CD4-positive, alpha-beta memory T cell (primary cell): ENCODE measurements around the gene ALDH3A2. TPM values are rescaled to one million over a fixed set of nuclear protein-coding genes. Genes with fewer than 3 reads are reported as not detected.
A peak's percentile ranks its signal among the peaks of the same experiment; 100 is the strongest.

Experiments
- CTCF ChIA-PET: fragments of 350-600 bp; sonication (Branson Sonifier 250); formaldehyde crosslinking; loops from one replicate; lab custom pipeline; 2021; ENCODE audit warnings: inconsistent platforms; ENCODE audit not compliant: partially characterized antibody; lab: Charles Lee
- POLR2A ChIA-PET: fragments of 350-600 bp; sonication (Branson Sonifier 250); formaldehyde crosslinking; loops from one replicate; lab custom pipeline; 2021; ENCODE audit not compliant: partially characterized antibody; lab: Charles Lee
- DNase-seq, 5 donors: peaks; one replicate each; pipeline versions ENCODE4 v3.0.0 to v3.0.0-alpha.2; 2020 to 2022; ENCODE audit warnings: mixed read lengths in 1 of 5
- H3K27ac ChIP-seq: one replicate; pipeline ENCODE4 v1.7.0; 2013; ENCODE audit warnings: low read depth, low read length
- H3K27me3 ChIP-seq: 2 replicates; pipeline ENCODE4 v1.7.0; 2013; ENCODE audit warnings: mild to moderate bottlenecking, low read length, moderate library complexity; ENCODE audit not compliant: insufficient read depth
- H3K36me3 ChIP-seq: 2 replicates; pipeline ENCODE4 v1.7.0; 2013; ENCODE audit warnings: mild to moderate bottlenecking, low read length, moderate library complexity; ENCODE audit not compliant: insufficient read depth
- H3K4me1 ChIP-seq: 2 replicates; pipeline ENCODE4 v1.7.0; 2013; ENCODE audit warnings: mild to moderate bottlenecking, low read length, moderate library complexity; ENCODE audit not compliant: insufficient read depth
- H3K4me3 ChIP-seq, 2 donors: one replicate each; pipeline ENCODE4 v1.7.0; 2013; ENCODE audit warnings: low read length in 2 of 2, mild to moderate bottlenecking in 1 of 2
- H3K9me3 ChIP-seq, 2 donors: one replicate each; pipeline ENCODE4 v1.7.0; 2013; ENCODE audit warnings: low read length in 2 of 2, control low read depth in 1 of 2; ENCODE audit not compliant: control insufficient read depth in 1 of 2
- H3K27ac Mint-ChIP-seq, 7 donors: one replicate each; pipeline ENCODE4 v1.8.0; 2020 to 2021; ENCODE audit warnings: mixed read lengths in 7 of 7, mild to moderate bottlenecking in 6 of 7, inconsistent platforms in 3 of 7, moderate library complexity in 3 of 7
- H3K27me3 Mint-ChIP-seq, 2 donors: one replicate each; pipeline ENCODE4 v1.8.0; 2020 to 2021; ENCODE audit warnings: mixed read lengths in 2 of 2
- H3K36me3 Mint-ChIP-seq, 2 donors: one replicate each; pipeline ENCODE4 v1.8.0; 2020 to 2021; ENCODE audit warnings: mixed read lengths in 2 of 2, inconsistent platforms in 1 of 2, mild to moderate bottlenecking in 1 of 2
- H3K4me1 Mint-ChIP-seq, 4 donors: one replicate each; pipeline ENCODE4 v1.8.0; 2020 to 2021; ENCODE audit warnings: mixed read lengths in 4 of 4, mild to moderate bottlenecking in 1 of 4
- H3K4me3 Mint-ChIP-seq, 8 donors: one replicate each; pipeline ENCODE4 v1.8.0; 2020 to 2021; ENCODE audit warnings: mixed read lengths in 8 of 8, mild to moderate bottlenecking in 7 of 8, moderate library complexity in 6 of 8, inconsistent platforms in 3 of 8
- H3K9me3 Mint-ChIP-seq, 8 donors: one replicate each; pipeline ENCODE4 v1.8.0; 2020 to 2021; ENCODE audit warnings: mixed read lengths in 8 of 8, mild to moderate bottlenecking in 5 of 8, inconsistent platforms in 3 of 8, moderate library complexity in 1 of 8
- intact Hi-C: fragments of 100-400 bp; cut with micrococcal nuclease; formaldehyde crosslinking; loops from one replicate; pipeline ENCODE4 v1.15.1; 2023
- polyA plus RNA-seq, 2 donors: library from polyadenylated mRNA; unstranded; fragments of 300-500 nt; fragmentation: Illumina TruSeq; gene quantifications; one replicate each; pipeline ENCODE4 v1.2.3, GENCODE V29; 2021
- total RNA-seq, 2 experiments: library from RNA; stranded (reverse); gene quantifications; one replicate each; pipeline ENCODE4 v1.2.3, GENCODE V29; 2021

Gene ALDH3A2
- total and polyA plus RNA-seq, 4 experiments from 2014 or later = 19.7 to 52.5 (median 35.0) TPM

GRCh38 chr17:19720210-19720475 is 71.6 kb downstream of the ALDH3A2 start:
- H3K27ac Mint-ChIP-seq = peak overlapping the region in 4 of 7 donors; percentile 1 to 83 (median 65)
- Histone ChIP-seq H3K36me3 (no peaks in the 10 kb centered on the region), H3K4me1 (peaks cover 15% of the 10 kb centered on the region), H3K9me3 (no peaks in the 10 kb centered on the region), H3K4me3 (no peak overlapping the region), H3K27ac (no peak overlapping the region), H3K27me3 (no peaks in the 10 kb centered on the region)
- peaks cover 0 to 3% (median 0%) of the 10 kb centered on the region in 8 donors for H3K9me3 Mint-ChIP-seq
- H3K27me3 Mint-ChIP-seq = no peaks in the 10 kb centered on the region
- peaks cover 7 to 18% (median 12%) of the 10 kb centered on the region in 4 donors for H3K4me1 Mint-ChIP-seq
- POLR2A ChIA-PET = no interaction called here
- H3K4me3 Mint-ChIP-seq = no peak overlapping the region
- DNase-seq = no peak
- CTCF ChIA-PET = no interaction called here
- no peaks in the 10 kb centered on the region for H3K36me3 Mint-ChIP-seq
- intact Hi-C loops = no loop called here

GRCh38 chr17:19720631-19721426 is 72.3 kb downstream of the ALDH3A2 start:
- no peaks in the 10 kb centered on the region for H3K27me3 ChIP-seq
- no peaks in the 10 kb centered on the region for H3K36me3 ChIP-seq
- DNase-seq = no peak
- Mint-ChIP-seq H3K4me3 (no peak overlapping the region), H3K27ac (peak overlapping the region in 1 of 7 donors; percentile 7), H3K9me3 (peaks cover 0 to 3% (median 0%) of the 10 kb centered on the region in 8 donors), H3K4me1 (peaks cover 14 to 25% (median 18%) of the 10 kb centered on the region in 4 donors), H3K27me3 (no peaks in the 10 kb centered on the region), H3K36me3 (no peaks in the 10 kb centered on the region)
- CTCF ChIA-PET = interaction anchor here (0.8 to 1.0 kb wide), 2 partner anchors 42 to 153 kb away, joined by 3 read pairs; no protein-coding TSS in a partner anchor
- intact Hi-C loops = no loop called here
- POLR2A ChIA-PET = interaction anchor here (2.1 kb wide), 1 partner anchor 73 kb away, joined by 4 read pairs; the partner anchor contains the start of gene ALDH3A2
- H3K9me3 ChIP-seq = no peaks in the 10 kb centered on the region
- no peak overlapping the region for H3K27ac ChIP-seq
- peaks cover 21% of the 10 kb centered on the region for H3K4me1 ChIP-seq
- H3K4me3 ChIP-seq = no peak overlapping the region

GRCh38 chr17:19723964-19724363 is 75.4 kb downstream of the ALDH3A2 start:
- peak overlapping the region in 1 of 2 donors; percentile 9 for H3K4me3 ChIP-seq
- H3K27ac Mint-ChIP-seq = peak overlapping the region in 6 of 7 donors; percentile 42 to 82 (median 67)

GRCh38 chr17:19724501-19725420 is 76.2 kb downstream of the ALDH3A2 start:
- H3K36me3 Mint-ChIP-seq = no peaks in the 10 kb centered on the region
- peak overlapping the region; percentile 75 to 86 (median 80) for H3K4me3 Mint-ChIP-seq
- Histone ChIP-seq H3K4me1 (peaks cover 21% of the 10 kb centered on the region), H3K36me3 (no peaks in the 10 kb centered on the region), H3K27me3 (no peaks in the 10 kb centered on the region), H3K27ac (no peak overlapping the region), H3K4me3 (peak overlapping the region in 1 of 2 donors; percentile 9), H3K9me3 (no peaks in the 10 kb centered on the region)
- H3K4me1 Mint-ChIP-seq = peaks cover 16 to 41% (median 23%) of the 10 kb centered on the region in 4 donors
- peaks cover 0 to 3% (median 0%) of the 10 kb centered on the region in 8 donors for H3K9me3 Mint-ChIP-seq
- H3K27ac Mint-ChIP-seq = peak overlapping the region; percentile 42 to 91 (median 79)
- no peaks in the 10 kb centered on the region for H3K27me3 Mint-ChIP-seq
- DNase-seq = peak in 4 of 5 donors; percentile 29 to 40 (median 38)
- POLR2A ChIA-PET = interaction anchor here (1.4 kb wide), 1 partner anchor 76 kb away, joined by 4 read pairs; the partner anchor contains the start of gene ALDH3A2
- CTCF ChIA-PET = interaction anchor here (1.6 kb wide), 1 partner anchor 38 kb away, joined by 7 read pairs; no protein-coding TSS in a partner anchor
- intact Hi-C loops = no loop called here

More at GRCh38 chr17:19723964-19724363, 75.4 kb downstream of the ALDH3A2 start:
- intact Hi-C loops = no loop called here
- no peaks in the 10 kb centered on the region for H3K27me3 ChIP-seq
- DNase-seq = no peak
- H3K4me1 ChIP-seq = peaks cover 21% of the 10 kb centered on the region
- H3K36me3 Mint-ChIP-seq = no peaks in the 10 kb centered on the region
- H3K9me3 Mint-ChIP-seq = peaks cover 0 to 3% (median 0%) of the 10 kb centered on the region in 8 donors
- H3K4me3 Mint-ChIP-seq = peak overlapping the region in 7 of 8 donors; percentile 59 to 81 (median 68)
- H3K36me3 ChIP-seq = no peaks in the 10 kb centered on the region
- H3K27ac ChIP-seq = no peak overlapping the region
- H3K27me3 Mint-ChIP-seq = no peaks in the 10 kb centered on the region
- H3K4me1 Mint-ChIP-seq = peaks cover 16 to 41% (median 23%) of the 10 kb centered on the region in 4 donors
- ChIA-PET POLR2A (no interaction called here), CTCF (interaction anchor here (0.9 to 2.2 kb wide), 4 partner anchors 11 to 209 kb away, joined by 3 to 7 read pairs (median 5); no protein-coding TSS in a partner anchor)
- no peaks in the 10 kb centered on the region for H3K9me3 ChIP-seq

- Histone ChIP-seq H3K4me3 (no peak overlapping the region), H3K27ac (no peak overlapping the region), H3K4me1 (peaks cover 21% of the 10 kb centered on the region), H3K27me3 (no peaks in the 10 kb centered on the region), H3K9me3 (no peaks in the 10 kb centered on the region), H3K36me3 (no peaks in the 10 kb centered on the region)
- intact Hi-C loops = no loop called here
- peak overlapping the region; percentile 0 to 86 (median 78) for H3K4me3 Mint-ChIP-seq
- H3K4me1 Mint-ChIP-seq = peaks cover 16 to 41% (median 23%) of the 10 kb centered on the region in 4 donors
- ChIA-PET CTCF (no interaction called here), POLR2A (interaction anchor here (1.4 kb wide), 1 partner anchor 77 kb away, joined by 4 read pairs; the partner anchor contains the start of gene ALDH3A2)
- H3K9me3 Mint-ChIP-seq = peaks cover 0 to 3% (median 0%) of the 10 kb centered on the region in 8 donors
- no peaks in the 10 kb centered on the region for H3K27me3 Mint-ChIP-seq
- H3K27ac Mint-ChIP-seq = peak overlapping the region; percentile 20 to 91 (median 79)
- DNase-seq = no peak
- H3K36me3 Mint-ChIP-seq = no peaks in the 10 kb centered on the region
Measured at GRCh38 chr17:19725486-19725885, 76.9 kb downstream of the ALDH3A2 start.

GRCh38 chr17:19726631-19727376 is 78.3 kb downstream of the ALDH3A2 start:
- no peak for DNase-seq
- H3K27me3 Mint-ChIP-seq = no peaks in the 10 kb centered on the region
- intact Hi-C loops = no loop called here
- H3K36me3 Mint-ChIP-seq = no peaks in the 10 kb centered on the region
- Histone ChIP-seq H3K27me3 (no peaks in the 10 kb centered on the region), H3K27ac (no peak overlapping the region), H3K9me3 (no peaks in the 10 kb centered on the region), H3K36me3 (no peaks in the 10 kb centered on the region), H3K4me1 (peaks cover 21% of the 10 kb centered on the region), H3K4me3 (no peak overlapping the region)
- peak overlapping the region in 6 of 7 donors; percentile 1 to 57 (median 32) for H3K27ac Mint-ChIP-seq
- H3K4me1 Mint-ChIP-seq = peaks cover 16 to 41% (median 23%) of the 10 kb centered on the region in 4 donors
- H3K9me3 Mint-ChIP-seq = peaks cover 0 to 3% (median 0%) of the 10 kb centered on the region in 8 donors
- POLR2A ChIA-PET = interaction anchor here (2.4 kb wide), 1 partner anchor 78 kb away, joined by 11 read pairs; the partner anchor contains the start of gene ALDH3A2
- CTCF ChIA-PET = interaction anchor here (1.0 to 1.5 kb wide), 3 partner anchors 17 to 213 kb away, joined by 3 to 4 read pairs (median 4); no protein-coding TSS in a partner anchor
- H3K4me3 Mint-ChIP-seq = no peak overlapping the region
